K562 (cell line): ENCODE measurements around the gene CDKN2B. TPM values are rescaled to one million over a fixed set of nuclear protein-coding genes. Genes with fewer than 3 reads are reported as not detected.

Source experiments
- ATAC-seq: fragments of 200-7000 bp; cut with Tn5 transposase; 3 replicates; pipeline ENCODE4 v1.9.1; 2020; ENCODE audit warnings: moderate library complexity
- BruUV-seq: library from RNA; stranded (reverse); fragments of 400-500 nt; replicated peaks from 2 replicates; lab custom pipeline; 2021; lab: Mats Ljungman, UMichigan
- CTCF ChIA-PET: fragments of 300-600 bp; formaldehyde crosslinking; extraction: SDS; loops from one replicate; lab custom pipeline; 2021; ENCODE audit warnings: low intra/inter-chr PET ratio; lab: Yijun Ruan, JAX
- POLR2A ChIA-PET: fragments of 300-600, 350-650 bp; sonication (Branson Sonifier 250); formaldehyde crosslinking; extraction: SDS; loops from one replicate; lab custom pipeline; 2021; ENCODE audit warnings: antibody characterized with exemption, inconsistent platforms; lab: Yijun Ruan, JAX
- DNase-seq, 4 experiments: peaks; one replicate each; pipeline versions ENCODE4 v3.0.0 to v3.0.0-alpha.2; 2011 to 2018; ENCODE audit warnings: low spot score in 3 of 4, mixed read lengths in 3 of 4; ENCODE audit errors: extremely low read depth in 1 of 4
- FAIRE-seq: peaks from 2 replicates; lab custom pipeline; 2011; peaks lifted over from hg19 to GRCh38; lab: Jason Lieb, UNC
- H2AFZ ChIP-seq: 2 replicates; pipeline ENCODE4 v1.6.0; 2011; ENCODE audit warnings: low read depth, low read length, control low read depth, inconsistent platforms
- H3K27ac ChIP-seq: fragments of 200-600 bp; 3 replicates; pipeline ENCODE4 v1.8.0; 2011; ENCODE audit warnings: low read depth, mild to moderate bottlenecking, control low read depth, inconsistent platforms, low read length, moderate library complexity, mixed read lengths; ENCODE audit errors: extremely low read depth
- H3K27me3 ChIP-seq, 2 experiments: fragments of 300-600 bp in 1 of 2; 2 replicates in 1 of 2; 3 replicates in 1 of 2; pipeline versions ENCODE4 v1.6.0 to v1.8.0; 2011; ENCODE audit warnings: inconsistent platforms in 2 of 2, low read length in 2 of 2, mild to moderate bottlenecking in 1 of 2, mixed read lengths in 1 of 2, moderate library complexity in 1 of 2; ENCODE audit not compliant: control insufficient read depth in 2 of 2, insufficient read depth in 2 of 2
- H3K36me3 ChIP-seq: fragments of 300-600 bp; 3 replicates; pipeline ENCODE4 v1.8.0; 2011; ENCODE audit warnings: mild to moderate bottlenecking, low read length, inconsistent platforms; ENCODE audit not compliant: control insufficient read depth, insufficient read depth
- H3K4me1 ChIP-seq, 2 experiments: fragments of 200-600 bp in 1 of 2; replicated peaks in 1 of 2; 2 replicates in 1 of 2; 3 replicates in 1 of 2; pipeline versions ENCODE4 v1.5.1 to v1.8.0; 2011; ENCODE audit warnings: inconsistent platforms in 2 of 2, low read length in 2 of 2, mild to moderate bottlenecking in 1 of 2, mixed read lengths in 1 of 2, moderate library complexity in 1 of 2; ENCODE audit not compliant: control insufficient read depth in 2 of 2, insufficient read depth in 2 of 2
- H3K4me2 ChIP-seq: 2 replicates; pipeline ENCODE4 v1.6.1; 2011; ENCODE audit warnings: low read length, control low read depth, inconsistent platforms, mixed read lengths; ENCODE audit not compliant: insufficient read depth
- H3K4me3 ChIP-seq: fragments of 200-600 bp; sonication (generic), shearing (Covaris generic); 2 replicates; pipeline ENCODE4 v1.5.1; 2016; ENCODE audit warnings: control low read depth, inconsistent platforms
- H3K79me2 ChIP-seq: fragments of 200-600 bp; 3 replicates; pipeline ENCODE4 v1.8.0; 2011; ENCODE audit warnings: low read length, inconsistent platforms; ENCODE audit not compliant: control insufficient read depth, insufficient read depth
- H3K9ac ChIP-seq, 2 experiments: 2 replicates each; pipeline versions ENCODE4 v1.6.0 to v1.6.1; 2011; ENCODE audit warnings: low read depth in 2 of 2, low read length in 2 of 2, control low read depth in 1 of 2, inconsistent platforms in 1 of 2, mild to moderate bottlenecking in 1 of 2, mixed read lengths in 1 of 2; ENCODE audit not compliant: insufficient read depth in 1 of 2
- H3K9me1 ChIP-seq: one replicate; pipeline ENCODE4 v1.6.0; 2011; ENCODE audit warnings: inconsistent platforms, mild to moderate bottlenecking, low read length, moderate library complexity; ENCODE audit not compliant: control insufficient read depth, insufficient read depth
- H3K9me3 ChIP-seq: replicated peaks from 2 replicates; pipeline ENCODE4 v1.5.1; 2011; ENCODE audit warnings: low read depth, low read length, inconsistent platforms; ENCODE audit not compliant: control insufficient read depth, insufficient read depth
- H4K20me1 ChIP-seq: replicated peaks from 2 replicates; pipeline ENCODE4 v1.6.1; 2011; ENCODE audit warnings: low read length, inconsistent platforms, mixed read lengths; ENCODE audit not compliant: control insufficient read depth, insufficient read depth
- CBFA2T2 ChIP-seq: fragments of 450-650 bp; conservative IDR thresholded peaks from 2 replicates; pipeline ENCODE4 v1.6.1; 2017; ENCODE audit warnings: mild to moderate bottlenecking
- CC2D1A ChIP-seq: fragments of 450-650 bp; IDR thresholded peaks from 2 replicates; pipeline ENCODE4 v1.6.1; 2017; ENCODE audit warnings: mild to moderate bottlenecking
- CREM ChIP-seq: IDR thresholded peaks from 2 replicates; pipeline ENCODE4 v1.6.1; 2014; ENCODE audit warnings: antibody characterized with exemption, low read depth
- DNMT1 ChIP-seq: fragments of 450-650 bp; IDR thresholded peaks from 2 replicates; pipeline ENCODE4 v1.6.1; 2016; ENCODE audit warnings: antibody characterized with exemption, mild to moderate bottlenecking
- ELK1 ChIP-seq: sonication (generic); formaldehyde crosslinking; IDR thresholded peaks from 2 replicates; pipeline ENCODE4 v1.8.1; 2022; ENCODE audit warnings: missing genetic modification reagents
- EP400 ChIP-seq: fragments of 450-650 bp; IDR thresholded peaks from 2 replicates; pipeline ENCODE4 v1.6.1; 2017; ENCODE audit warnings: antibody characterized with exemption, mild to moderate bottlenecking, moderate library complexity
- ETS2 ChIP-seq: IDR thresholded peaks from 2 replicates; pipeline ENCODE4 v1.6.1; 2016; ENCODE audit warnings: borderline replicate concordance, missing genetic modification characterization, mild to moderate bottlenecking, moderate library complexity, missing compliant biosample characterization; ENCODE audit not compliant: poor library complexity, severe bottlenecking
- FOS ChIP-seq: IDR thresholded peaks from 3 replicates; pipeline ENCODE4 v1.6.1; 2011; ENCODE audit not compliant: insufficient read length; ENCODE audit errors: extremely low read depth
- HMG20B ChIP-seq: fragments of 250-450 bp; sonication (Bioruptor Pico); IDR thresholded peaks from 2 replicates; pipeline ENCODE4 v1.5.0; 2021; ENCODE audit warnings: mild to moderate bottlenecking
- KLF16 ChIP-seq: IDR thresholded peaks from 2 replicates; pipeline ENCODE4 v1.6.1; 2016; ENCODE audit warnings: antibody characterized with exemption
- NFIX ChIP-seq: fragments of 250-450 bp; sonication (Bioruptor Pico); IDR thresholded peaks from 2 replicates; pipeline ENCODE4 v1.4.0; 2020; ENCODE audit warnings: low read depth, mild to moderate bottlenecking, moderate library complexity
- NFXL1 ChIP-seq: fragments of 450-650 bp; formaldehyde crosslinking; IDR thresholded peaks from 2 replicates; pipeline ENCODE4 v1.4.0; 2021; ENCODE audit warnings: mild to moderate bottlenecking
- NRF1 ChIP-seq, 2 experiments: fragments of 450-650 bp; IDR thresholded peaks in 1 of 2; conservative IDR thresholded peaks in 1 of 2; 2 replicates each; pipeline ENCODE4 v1.6.1; 2014; ENCODE audit warnings: mild to moderate bottlenecking in 2 of 2
- ZNF140 ChIP-seq: fragments of 250-450 bp; sonication (Bioruptor Pico); IDR thresholded peaks from 2 replicates; pipeline ENCODE4 v1.8.0; 2021; ENCODE audit warnings: moderate library complexity, mild to moderate bottlenecking, inconsistent platforms
- ZNF311 ChIP-seq: fragments of 250-450 bp; sonication (Bioruptor Pico); IDR thresholded peaks from 2 replicates; pipeline ENCODE4 v1.4.0; 2020; ENCODE audit warnings: mild to moderate bottlenecking, moderate library complexity
- ZNF561 ChIP-seq: fragments of 450-650 bp; formaldehyde crosslinking; conservative IDR thresholded peaks from 2 replicates; pipeline ENCODE4 v1.4.0; 2020; ENCODE audit warnings: mild to moderate bottlenecking, moderate library complexity
- ZNF79 ChIP-seq: fragments of 250-450 bp; sonication (Bioruptor Pico); IDR thresholded peaks from 2 replicates; pipeline ENCODE4 v1.4.0; 2020; ENCODE audit warnings: low read depth, mild to moderate bottlenecking, moderate library complexity
- WGBS: fragments of 100-300 bp; shearing (Covaris generic); methylation state at CpG from one replicate; pipeline ENCODE4 v1.1.6; 2016; ENCODE audit warnings: low coverage, mixed read lengths; ENCODE audit not compliant: insufficient coverage; ENCODE audit errors: missing lambda C conversion rate; 5-methylcytosine and 5-hydroxymethylcytosine counted together
- in situ Hi-C: fragments of 300-500 bp; cut with MboI; formaldehyde crosslinking; loops from 4 replicates; pipeline ENCODE4 v1.15.0; 2018; ENCODE audit warnings: inconsistent platforms, mixed read lengths
- intact Hi-C: fragments of 100-400 bp; cut with micrococcal nuclease; formaldehyde crosslinking; loops from 2 replicates; pipeline ENCODE4 v1.14.2; 2022
- polyA plus RNA-seq, 8 experiments: library from polyadenylated mRNA; depleted of rRNA in 4 of 8; stranded (reverse) in 5 of 8; unstranded in 3 of 8; fragments of >200 nt; fragmentation: Nextera tagmentation in 2 of 8; fragmentation: Illumina TruSeq in 1 of 8; extraction: Ambion mirVana in 2 of 8; extraction: Trizol in 1 of 8; gene quantifications; 2 replicates each; pipeline versions ENCODE4 v1.2.1 to v1.2.3, GENCODE V29; 2011 to 2014; ENCODE audit warnings: inconsistent platforms in 1 of 8, missing spikeins in 1 of 8
- total RNA-seq, 7 experiments: library from RNA; depleted of rRNA in 6 of 7; stranded (reverse); fragments of >200 nt in 6 of 7; fragmentation: Illumina TruSeq in 2 of 7; extraction: Trizol in 2 of 7; gene quantifications; 2 replicates each; pipeline versions ENCODE4 v1.2.1 to v1.2.3, GENCODE V29; 2011 to 2021; ENCODE audit warnings: low replicate concordance in 1 of 7
- TF ChIP-seq, protein P1 (sequence below), 2 experiments: fragments of 450-650 bp; conservative IDR thresholded peaks; 2 replicates each; pipeline ENCODE4 v1.6.1; 2017; ENCODE audit warnings: mild to moderate bottlenecking in 2 of 2, moderate library complexity in 2 of 2

CDKN2B gene
- total and polyA plus RNA-seq, 9 of the 15 experiments (the other 6 are each of a cell fraction or from before 2014, with no cell fraction given) = not detected

DNA sequence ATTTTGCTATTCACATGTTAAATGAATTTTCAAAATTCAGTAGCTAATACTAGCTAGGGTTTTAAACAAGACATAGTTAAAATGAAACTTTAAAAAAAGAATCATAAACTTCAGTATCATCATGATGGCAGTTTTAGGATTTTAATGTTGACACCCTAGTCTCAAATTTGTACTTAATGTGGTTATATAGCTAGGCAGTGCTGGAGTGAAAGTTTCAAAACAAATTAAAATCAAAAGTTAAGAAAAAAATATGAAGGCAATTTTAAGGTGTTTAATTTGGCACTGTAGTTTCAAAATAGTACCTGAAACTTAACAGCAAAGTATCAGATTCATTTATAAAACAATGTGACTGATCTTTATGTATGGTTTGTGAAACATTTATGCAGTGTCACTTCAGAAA, 19.3 kb upstream of the CDKN2B start:
- Histone ChIP-seq H3K27ac (no peak overlapping the region), H3K27me3 (no peaks in the 10 kb centered on the region), H3K9me1 (no peaks in the 10 kb centered on the region), H3K4me1 (no peaks in the 10 kb centered on the region), H2AFZ (no peak overlapping the region), H3K9me3 (no peaks in the 10 kb centered on the region), H3K36me3 (no peaks in the 10 kb centered on the region), H4K20me1 (no peaks in the 10 kb centered on the region), H3K79me2 (no peaks in the 10 kb centered on the region), H3K4me2 (no peak overlapping the region), H3K4me3 (no peak overlapping the region), H3K9ac (no peak overlapping the region)
- TF ChIP-seq FOS (no peak), DNMT1 (no peak)
- ChIA-PET POLR2A (no interaction called here), CTCF (no interaction called here)
- FAIRE-seq (no peak), DNase-seq (no peak), ATAC-seq (no peak)
- no TSS peak for BruUV-seq
- intact Hi-C loops = no loop called here
- in situ Hi-C loops = no loop called here

GRCh38 chr9:22026696-22027095, 17.6 kb upstream of the CDKN2B start:
- DNase-seq (no peak), ATAC-seq (no peak), FAIRE-seq (no peak)
- Histone ChIP-seq H4K20me1 (no peaks in the 10 kb centered on the region), H3K4me2 (no peak overlapping the region), H3K79me2 (no peaks in the 10 kb centered on the region), H3K27me3 (no peaks in the 10 kb centered on the region), H3K4me3 (no peak overlapping the region), H3K4me1 (no peaks in the 10 kb centered on the region), H3K36me3 (no peaks in the 10 kb centered on the region), H3K27ac (no peak overlapping the region), H2AFZ (no peak overlapping the region), H3K9ac (no peak overlapping the region), H3K9me1 (no peaks in the 10 kb centered on the region), H3K9me3 (no peaks in the 10 kb centered on the region)
- BruUV-seq = no TSS peak
- in situ Hi-C loops (no loop called here), intact Hi-C loops (no loop called here)
- WGBS = no CpG with 5 or more reads among the region's 6 CpGs
- TF ChIP-seq EP400 = no peak
- TF ChIP-seq, protein P1, sequence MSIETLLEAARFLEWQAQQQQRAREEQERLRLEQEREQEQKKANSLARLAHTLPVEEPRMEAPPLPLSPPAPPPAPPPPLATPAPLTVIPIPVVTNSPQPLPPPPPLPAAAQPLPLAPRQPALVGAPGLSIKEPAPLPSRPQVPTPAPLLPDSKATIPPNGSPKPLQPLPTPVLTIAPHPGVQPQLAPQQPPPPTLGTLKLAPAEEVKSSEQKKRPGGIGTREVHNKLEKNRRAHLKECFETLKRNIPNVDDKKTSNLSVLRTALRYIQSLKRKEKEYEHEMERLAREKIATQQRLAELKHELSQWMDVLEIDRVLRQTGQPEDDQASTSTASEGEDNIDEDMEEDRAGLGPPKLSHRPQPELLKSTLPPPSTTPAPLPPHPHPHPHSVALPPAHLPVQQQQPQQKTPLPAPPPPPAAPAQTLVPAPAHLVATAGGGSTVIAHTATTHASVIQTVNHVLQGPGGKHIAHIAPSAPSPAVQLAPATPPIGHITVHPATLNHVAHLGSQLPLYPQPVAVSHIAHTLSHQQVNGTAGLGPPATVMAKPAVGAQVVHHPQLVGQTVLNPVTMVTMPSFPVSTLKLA (conservative IDR thresholded peaks at IDR 0.05) = no peak
- no peak for TF ChIP-seq ZNF79 (CRISPR knock-in tag)
- TF ChIP-seq ZNF311 = no peak
- TF ChIP-seq CREM = no peak
- TF ChIP-seq KLF16 = no peak
- no peak for TF ChIP-seq CBFA2T2
- no peak for TF ChIP-seq ETS2 (tag)
- TF ChIP-seq ZNF561 = no peak
- no peak for TF ChIP-seq ELK1 (CRISPR knock-in tag)
- TF ChIP-seq CC2D1A = no peak
- TF ChIP-seq NFXL1 (CRISPR knock-in tag) = no peak
- TF ChIP-seq NRF1 (conservative IDR thresholded peaks at IDR 0.05 in 1 of 2, IDR thresholded peaks at IDR 0.05 in 1 of 2) = no peak
- TF ChIP-seq HMG20B = no peak
- no peak for TF ChIP-seq NFIX (CRISPR knock-in tag)
- no peak for TF ChIP-seq ZNF140 (CRISPR knock-in tag)
- ChIA-PET CTCF (no interaction called here), POLR2A (no interaction called here)
